Stimulated activated CD8-positive, alpha-beta memory T cell treated with anti-CD3 and anti-CD28 coated beads, Interleukin-4, amount 100 ng/mL, for 24 hours (primary cell): ENCODE data around the gene TUBB3.
"Not testable (repeated sequence)": the region's sequence is repeated elsewhere in the genome, so short reads cannot be mapped to it uniquely, and the experiment has no call there.

Experiments used
- DNase-seq: peaks from one replicate; pipeline ENCODE4 v3.0.0-alpha.2; 2020; ENCODE audit warnings: low read depth

TUBB3 gene

GRCh38 chr16:89918453-89919347, 4.4 kb upstream of the TUBB3 start, which contains the start of gene MC1R:
MC1R (plus strand) TSS chr16:89918862; CDS start chr16:89919259, 397 bp downstream.
- DNase-seq: no peak

- DNase-seq: no peak
Observed at GRCh38 chr16:89919535-89920406, 3.4 kb upstream of the TUBB3 start.

DNA sequence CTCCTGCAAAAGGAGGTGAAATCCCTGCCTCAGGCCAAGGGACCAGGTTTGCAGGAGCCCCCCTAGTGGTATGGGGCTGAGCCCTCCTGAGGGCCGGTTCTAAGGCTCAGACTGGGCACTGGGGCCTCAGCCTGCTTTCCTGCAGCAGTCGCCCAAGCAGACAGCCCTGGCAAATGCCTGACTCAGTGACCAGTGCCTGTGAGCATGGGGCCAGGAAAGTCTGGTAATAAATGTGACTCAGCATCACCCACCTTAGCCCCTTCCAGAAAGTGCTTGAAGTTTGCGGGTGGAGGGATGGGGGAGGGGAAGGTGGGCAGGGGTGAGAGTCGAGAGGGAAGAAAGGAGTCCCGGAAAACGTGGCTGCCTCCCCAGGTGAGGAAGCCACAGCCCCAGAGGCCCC, 2.4 kb upstream of the TUBB3 start:
- DNase-seq: no peak

- no peak for DNase-seq
Observed at GRCh38 chr16:89921131-89921701, 1.9 kb upstream of the TUBB3 start.

DNA sequence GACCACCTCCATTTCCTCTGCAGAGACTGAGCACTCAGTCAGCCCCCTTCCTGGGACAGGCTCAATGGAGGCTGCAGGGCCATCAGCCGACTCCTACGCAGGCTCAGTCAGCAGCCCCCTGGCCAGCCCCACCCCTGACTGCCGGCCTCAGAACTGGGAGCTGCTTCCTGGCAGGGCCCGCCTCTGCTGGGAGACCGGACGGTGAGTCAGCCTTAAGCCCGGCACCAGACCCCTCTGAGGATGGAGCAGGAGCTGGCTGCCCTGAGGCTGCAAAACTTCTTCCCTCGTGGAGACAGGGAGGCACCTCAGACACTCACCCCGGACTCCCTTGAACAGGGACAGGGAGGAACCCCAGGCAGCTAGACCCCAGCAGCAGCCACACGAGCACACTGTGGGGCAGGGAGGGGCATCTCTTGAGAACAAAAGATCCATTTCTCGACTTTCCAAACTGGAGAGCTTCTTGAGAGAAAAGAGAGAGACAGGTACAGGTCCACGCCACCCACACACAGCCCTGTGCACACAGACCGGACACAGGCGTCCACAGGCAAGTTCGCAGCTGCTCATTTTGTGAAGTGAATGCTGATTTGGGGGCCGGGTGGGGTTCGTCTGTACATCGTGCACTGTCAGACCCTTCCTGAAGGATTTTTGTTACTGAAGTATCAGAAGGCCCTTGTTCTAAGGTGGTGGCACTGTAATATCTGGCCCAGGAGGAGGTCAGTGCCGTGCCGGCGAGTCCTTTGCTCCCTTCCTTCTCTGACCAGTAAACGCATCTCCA, 1.3 kb upstream of the TUBB3 start:
- no peak for DNase-seq

- no peak for DNase-seq
Observed at GRCh38 chr16:89922477-89922883, 662 bp upstream of the TUBB3 start.

DNA sequence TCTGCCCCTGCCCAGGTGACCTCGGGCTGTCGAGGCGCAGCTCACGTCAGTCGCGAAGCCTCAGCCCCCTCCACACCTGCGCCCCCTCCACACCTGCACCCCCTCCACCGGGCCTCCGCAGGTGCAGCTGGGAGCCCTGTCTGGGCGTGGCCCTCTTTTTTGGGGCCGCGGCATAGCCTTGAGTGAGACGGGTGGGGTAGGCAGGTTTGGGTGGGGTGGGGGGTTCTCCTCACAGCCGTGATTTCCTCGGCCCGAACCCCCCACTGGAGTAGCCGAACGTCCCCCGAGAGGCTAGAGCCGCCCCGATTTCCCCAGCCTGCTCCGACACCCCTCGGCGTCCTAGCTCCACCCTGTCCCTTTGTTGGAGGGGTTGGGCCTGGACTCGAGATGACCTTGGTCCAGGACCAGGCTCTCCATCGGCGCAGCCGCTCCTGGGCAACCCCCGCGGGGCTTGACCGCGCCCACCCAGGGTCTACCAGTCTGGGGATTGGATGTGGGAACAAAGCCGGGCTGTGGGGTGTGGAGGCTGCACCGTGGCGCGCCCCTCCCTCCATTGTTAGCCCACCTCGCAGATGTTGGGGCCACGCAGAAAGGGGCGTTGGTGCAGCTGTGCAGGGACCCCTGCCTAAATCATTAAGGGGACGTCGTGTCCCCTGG, 626 bp downstream of the TUBB3 start:
- no peak for DNase-seq

- DNase-seq: no peak
Observed at GRCh38 chr16:89924297-89924924, 1.3 kb downstream of the TUBB3 start.

GRCh38 chr16:89924925-89925307, 1.8 kb downstream of the TUBB3 start:
- no peak for DNase-seq

GRCh38 chr16:89925596-89926079, 2.5 kb downstream of the TUBB3 start:
- DNase-seq: no peak

GRCh38 chr16:89931305-89931896, 8.3 kb downstream of the TUBB3 start:
- no peak for DNase-seq

- DNase-seq: no peak
Observed at GRCh38 chr16:89931964-89932363, 8.8 kb downstream of the TUBB3 start.

DNA sequence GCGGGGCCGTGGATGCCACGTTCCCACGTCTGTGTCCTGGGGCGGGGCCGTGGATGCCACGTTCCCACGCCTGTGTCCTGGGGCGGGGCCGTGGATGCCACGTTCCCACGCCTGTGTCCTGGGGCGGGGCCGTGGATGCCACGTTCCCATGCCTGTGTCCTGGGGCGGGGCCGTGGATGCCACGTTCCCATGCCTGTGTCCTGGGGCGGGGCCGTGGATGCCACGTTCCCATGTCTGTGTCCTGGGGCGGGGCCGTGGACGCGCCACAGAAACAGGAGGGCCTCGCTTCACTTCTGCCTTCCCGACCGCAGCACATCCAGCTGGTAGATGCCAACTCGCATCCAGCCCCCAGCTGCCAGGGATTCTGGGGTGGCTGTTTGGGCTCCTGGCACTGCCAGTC, 10.9 kb downstream of the TUBB3 start:
- not testable (repeated sequence) for DNase-seq

DNA sequence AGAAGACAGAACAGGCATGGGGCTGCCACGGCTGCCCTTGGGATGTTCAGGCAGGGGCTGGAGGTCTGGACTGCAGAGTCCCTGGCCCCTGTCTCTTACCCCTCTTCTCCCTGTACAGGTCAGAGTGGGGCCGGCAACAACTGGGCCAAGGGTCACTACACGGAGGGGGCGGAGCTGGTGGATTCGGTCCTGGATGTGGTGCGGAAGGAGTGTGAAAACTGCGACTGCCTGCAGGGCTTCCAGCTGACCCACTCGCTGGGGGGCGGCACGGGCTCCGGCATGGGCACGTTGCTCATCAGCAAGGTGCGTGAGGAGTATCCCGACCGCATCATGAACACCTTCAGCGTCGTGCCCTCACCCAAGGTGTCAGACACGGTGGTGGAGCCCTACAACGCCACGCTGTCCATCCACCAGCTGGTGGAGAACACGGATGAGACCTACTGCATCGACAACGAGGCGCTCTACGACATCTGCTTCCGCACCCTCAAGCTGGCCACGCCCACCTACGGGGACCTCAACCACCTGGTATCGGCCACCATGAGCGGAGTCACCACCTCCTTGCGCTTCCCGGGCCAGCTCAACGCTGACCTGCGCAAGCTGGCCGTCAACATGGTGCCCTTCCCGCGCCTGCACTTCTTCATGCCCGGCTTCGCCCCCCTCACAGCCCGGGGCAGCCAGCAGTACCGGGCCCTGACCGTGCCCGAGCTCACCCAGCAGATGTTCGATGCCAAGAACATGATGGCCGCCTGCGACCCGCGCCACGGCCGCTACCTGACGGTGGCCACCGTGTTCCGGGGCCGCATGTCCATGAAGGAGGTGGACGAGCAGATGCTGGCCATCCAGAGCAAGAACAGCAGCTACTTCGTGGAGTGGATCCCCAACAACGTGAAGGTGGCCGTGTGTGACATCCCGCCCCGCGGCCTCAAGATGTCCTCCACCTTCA, 11.7 kb downstream of the TUBB3 start:
- no peak for DNase-seq

DNA sequence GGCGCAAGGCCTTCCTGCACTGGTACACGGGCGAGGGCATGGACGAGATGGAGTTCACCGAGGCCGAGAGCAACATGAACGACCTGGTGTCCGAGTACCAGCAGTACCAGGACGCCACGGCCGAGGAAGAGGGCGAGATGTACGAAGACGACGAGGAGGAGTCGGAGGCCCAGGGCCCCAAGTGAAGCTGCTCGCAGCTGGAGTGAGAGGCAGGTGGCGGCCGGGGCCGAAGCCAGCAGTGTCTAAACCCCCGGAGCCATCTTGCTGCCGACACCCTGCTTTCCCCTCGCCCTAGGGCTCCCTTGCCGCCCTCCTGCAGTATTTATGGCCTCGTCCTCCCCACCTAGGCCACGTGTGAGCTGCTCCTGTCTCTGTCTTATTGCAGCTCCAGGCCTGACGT, 12.5 kb downstream of the TUBB3 start:
- DNase-seq: not testable (repeated sequence)

DNA sequence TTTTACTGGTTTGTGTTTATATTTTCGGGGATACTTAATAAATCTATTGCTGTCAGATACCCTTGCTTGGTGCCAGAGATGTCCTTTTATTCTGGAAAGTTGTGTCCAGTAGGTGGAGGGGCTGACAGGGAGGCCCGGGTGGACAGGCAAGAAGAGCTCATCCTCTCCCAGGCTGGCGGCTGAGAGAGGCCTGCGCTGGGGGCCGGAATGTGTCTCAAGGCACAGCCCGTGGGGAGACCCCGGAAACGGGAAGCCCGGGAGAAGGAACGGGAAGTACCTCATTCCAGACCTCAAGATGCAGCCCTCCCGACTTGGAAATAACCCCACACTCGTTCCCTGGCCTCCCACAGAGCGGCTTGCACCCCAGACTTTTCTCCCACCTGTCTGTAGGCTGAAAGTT, 12.9 kb downstream of the TUBB3 start:
- DNase-seq: no peak

DNA sequence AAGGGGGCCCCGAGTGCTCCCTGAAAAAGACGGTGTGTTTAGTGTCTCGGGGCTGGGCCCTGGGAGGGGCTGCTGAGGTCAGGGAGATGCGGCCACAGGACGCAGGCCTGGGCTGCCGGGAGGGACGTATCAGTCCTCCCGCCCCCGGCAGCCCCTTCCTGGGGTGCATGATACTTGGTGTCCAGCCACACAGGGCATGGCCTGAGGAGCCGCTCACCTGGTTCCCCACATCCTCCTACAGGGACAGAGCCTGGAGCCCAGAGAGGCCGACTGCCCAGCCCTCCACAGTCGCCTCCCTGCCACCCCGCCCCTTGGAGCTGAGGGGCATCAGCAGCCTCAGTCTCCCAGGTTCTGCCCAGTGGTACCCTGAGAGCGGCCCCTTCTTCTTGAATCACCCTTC, 13.4 kb downstream of the TUBB3 start:
- no peak for DNase-seq

DNA sequence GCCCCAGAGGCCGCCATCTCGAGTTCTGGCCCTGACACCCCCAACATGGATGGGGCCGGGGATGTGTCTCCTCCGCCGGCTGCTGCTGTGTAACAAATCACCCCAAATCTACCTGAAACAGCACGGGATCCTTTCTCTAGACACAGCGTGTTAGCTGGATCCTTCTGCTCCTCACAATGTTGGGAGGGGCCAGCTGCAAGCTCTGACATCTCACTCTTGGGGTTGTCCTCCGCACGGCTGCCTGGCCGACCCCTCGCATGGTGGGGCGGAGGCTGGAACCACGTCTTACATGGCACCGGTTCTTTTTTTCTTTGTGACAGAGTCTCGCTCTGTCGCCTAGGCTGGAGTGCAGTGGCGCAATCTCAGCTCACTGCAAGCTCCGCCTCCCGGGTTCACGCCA, 13.8 kb downstream of the TUBB3 start:
- no peak for DNase-seq
